Left ventricle myocardium inferior (tissue), 1 donor: Measurements from ENCODE around the gene RPRD2. TPM values are rescaled to one million over a fixed set of nuclear protein-coding genes. Genes with fewer than 3 reads are reported as not detected.

Experiments used
- DNase-seq: peaks from one replicate; pipeline ENCODE4 v3.0.0-alpha.2; 2020
- H3K27ac ChIP-seq: fragments of 200-600 bp; replicated peaks from 2 replicates; pipeline ENCODE4 v1.8.0; 2021
- H3K27me3 ChIP-seq: fragments of 200-600 bp; 2 replicates; pipeline ENCODE4 v1.8.0; 2021; ENCODE audit warnings: low read depth
- H3K36me3 ChIP-seq: fragments of 200-600 bp; 2 replicates; pipeline ENCODE4 v1.8.0; 2021
- H3K4me1 ChIP-seq: fragments of 200-600 bp; 2 replicates; pipeline ENCODE4 v1.8.0; 2021
- H3K4me3 ChIP-seq: fragments of 200-600 bp; 2 replicates; pipeline ENCODE4 v1.8.0; 2021; ENCODE audit warnings: mild to moderate bottlenecking, moderate library complexity
- H3K9me3 ChIP-seq: fragments of 200-600 bp; replicated peaks from 2 replicates; pipeline ENCODE4 v1.8.0; 2021
- CTCF ChIP-seq: fragments of 200-600 bp; IDR thresholded peaks from 2 replicates; pipeline ENCODE4 v1.8.0; 2021; ENCODE audit warnings: antibody characterized with exemption, mild to moderate bottlenecking, borderline replicate concordance
- intact Hi-C: fragments of 100-400 bp; cut with micrococcal nuclease; formaldehyde crosslinking; loops from one replicate; pipeline ENCODE4 v1.11.0; 2022
- total RNA-seq: library from RNA; stranded (reverse); fragmentation: NEBNext Ultra II Directional; extraction: Animal tissue kit (Norgen Biotek cat#: 25700); gene quantifications from one replicate; pipeline ENCODE4 v1.2.1, GENCODE V29; 2021
- donor health status: DM: no; HTN: yes; CAD: no; lungs with severe emphysema.

Gene RPRD2
- total RNA-seq, 1 donor from 2014 or later: 22.9 TPM

GRCh38 chr1:150472601-150473200, 108.8 kb downstream of the RPRD2 start:
- Histone ChIP-seq H3K4me1 (peaks cover 73% of the 10 kb centered on the region), H3K36me3 (peaks cover 39% of the 10 kb centered on the region), H3K27ac (peak overlapping the region; percentile 80), H3K27me3 (no peaks in the 10 kb centered on the region), H3K9me3 (no peaks in the 10 kb centered on the region), H3K4me3 (no peak overlapping the region)
- intact Hi-C loops: loop anchor here (10.0 kb wide), 1 partner anchor 52 kb away; no protein-coding TSS in a partner anchor
- no peak for TF ChIP-seq CTCF
- no peak for DNase-seq

- intact Hi-C loops: loop anchor here (10.0 kb wide), 1 partner anchor 51 kb away; no protein-coding TSS in a partner anchor
- TF ChIP-seq CTCF: no peak
- no peaks in the 10 kb centered on the region for H3K9me3 ChIP-seq
- no peak for DNase-seq
- H3K4me3 ChIP-seq: no peak overlapping the region
- H3K36me3 ChIP-seq: peaks cover 30% of the 10 kb centered on the region
- H3K27me3 ChIP-seq: no peaks in the 10 kb centered on the region
- peaks cover 83% of the 10 kb centered on the region for H3K4me1 ChIP-seq
- H3K27ac ChIP-seq: peak overlapping the region; percentile 80
These were observed 109.7 kb downstream of the RPRD2 start for GRCh38 chr1:150473659-150474058.

- DNase-seq: no peak
- no peaks in the 10 kb centered on the region for H3K27me3 ChIP-seq
- no peak for TF ChIP-seq CTCF
- no peak overlapping the region for H3K4me3 ChIP-seq
- peaks cover 30% of the 10 kb centered on the region for H3K36me3 ChIP-seq
- intact Hi-C loops: loop anchor here (10.0 kb wide), 1 partner anchor 50 kb away; no protein-coding TSS in a partner anchor
- peaks cover 75% of the 10 kb centered on the region for H3K4me1 ChIP-seq
- H3K9me3 ChIP-seq: no peaks in the 10 kb centered on the region
- peak overlapping the region; percentile 80 for H3K27ac ChIP-seq
These were observed 110.9 kb downstream of the RPRD2 start for GRCh38 chr1:150474869-150475268.

GRCh38 chr1:150476754-150477153, 112.8 kb downstream of the RPRD2 start:
- Histone ChIP-seq H3K9me3 (no peaks in the 10 kb centered on the region), H3K4me1 (peaks cover 60% of the 10 kb centered on the region), H3K27me3 (no peaks in the 10 kb centered on the region), H3K4me3 (no peak overlapping the region), H3K27ac (peak overlapping the region; percentile 67), H3K36me3 (peaks cover 16% of the 10 kb centered on the region)
- DNase-seq: no peak
- intact Hi-C loops: loop anchor here (10.0 kb wide), 1 partner anchor 48 kb away; no protein-coding TSS in a partner anchor
- TF ChIP-seq CTCF: no peak

- peaks cover 56% of the 10 kb centered on the region for H3K4me1 ChIP-seq
- no peaks in the 10 kb centered on the region for H3K9me3 ChIP-seq
- DNase-seq: peak; percentile 31
- H3K27ac ChIP-seq: peak overlapping the region; percentile 67
- H3K4me3 ChIP-seq: no peak overlapping the region
- no peak for TF ChIP-seq CTCF
- intact Hi-C loops: loop anchor here (10.0 kb wide), 1 partner anchor 47 kb away; no protein-coding TSS in a partner anchor
- H3K27me3 ChIP-seq: no peaks in the 10 kb centered on the region
- H3K36me3 ChIP-seq: peaks cover 10% of the 10 kb centered on the region
These were observed 113.4 kb downstream of the RPRD2 start for GRCh38 chr1:150477320-150477719.
